Thyroid gland (tissue), 4 donors: ENCODE data around the gene ARV1.

Experiments used
- CTCF ChIP-seq, 6 experiments: fragments of 200-600 bp in 3 of 6; fragments of 450-650 bp in 3 of 6; sonication (generic) in 3 of 6; IDR thresholded peaks; one replicate each; pipeline ENCODE4 v1.5.1; 2016 to 2019; ENCODE audit warnings: antibody characterized with exemption in 6 of 6, mild to moderate bottlenecking in 2 of 6, inconsistent platforms in 1 of 6, moderate library complexity in 1 of 6
- POLR2A ChIP-seq, 2 donors: fragments of 450-650 bp; IDR thresholded peaks; one replicate each; pipeline ENCODE4 v1.6.1; 2017; ENCODE audit warnings: antibody characterized with exemption in 2 of 2, mild to moderate bottlenecking in 2 of 2, moderate library complexity in 1 of 2

DNA sequence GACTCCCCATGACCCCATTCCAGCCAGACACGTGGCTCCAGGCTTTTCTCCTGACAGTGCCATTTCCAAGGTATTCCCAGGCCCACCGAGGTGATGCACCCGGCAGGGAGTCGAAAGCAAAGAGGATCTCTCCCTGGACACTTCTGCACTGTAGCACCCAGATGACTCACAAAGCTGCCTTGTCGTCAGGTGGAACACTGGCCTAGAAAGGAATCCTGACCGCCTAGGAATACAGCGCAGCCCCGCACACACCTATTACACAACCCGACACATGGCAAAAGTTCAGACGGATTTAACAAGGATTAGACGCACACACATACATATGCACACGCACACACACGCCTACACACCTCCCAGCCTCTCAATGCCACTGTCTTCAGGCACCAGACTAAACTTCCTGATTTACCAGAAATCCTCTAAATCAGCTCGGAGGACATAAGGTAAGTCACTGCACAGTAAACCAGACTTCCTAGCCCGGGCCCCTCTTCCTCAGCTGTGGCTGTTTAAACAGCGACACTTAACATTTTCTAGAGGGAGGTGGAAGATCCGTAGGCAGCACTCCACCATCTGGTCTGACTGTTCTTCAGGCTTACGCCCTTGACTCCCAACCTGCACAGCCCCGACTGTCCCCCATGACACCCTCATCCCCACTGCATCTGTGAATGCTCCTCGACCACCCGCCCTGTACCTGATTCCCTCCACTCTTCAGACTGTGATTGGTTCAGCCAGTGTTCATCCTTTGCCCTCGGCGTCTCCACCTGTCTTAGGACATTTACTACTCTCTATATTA lies 48.4 kb downstream of the ARV1 start:
- no peak for TF ChIP-seq POLR2A (IDR thresholded peaks at IDR 0.05)
- TF ChIP-seq CTCF (IDR thresholded peaks at IDR 0.05), result no peak
